K562 (cell line): Measurements from ENCODE around the gene FBRS. TPM values are rescaled to one million over a fixed set of nuclear protein-coding genes. Genes with fewer than 3 reads are reported as not detected.

ENCODE experiments used
- BCLAF1 ChIP-seq, 2 experiments: fragments of 450-650 bp in 1 of 2; IDR thresholded peaks; 2 replicates each; pipeline ENCODE4 v1.6.1; 2011 to 2017; ENCODE audit warnings: low read depth in 2 of 2, antibody characterized with exemption in 1 of 2, borderline replicate concordance in 1 of 2, low read length in 1 of 2, mild to moderate bottlenecking in 1 of 2, mixed read lengths in 1 of 2; ENCODE audit not compliant: control insufficient read depth in 1 of 2
- CBX1 ChIP-seq: sonication (generic); IDR thresholded peaks from 2 replicates; pipeline ENCODE4 v1.6.1; 2016; ENCODE audit warnings: antibody characterized with exemption, low read depth, mild to moderate bottlenecking
- CCAR2 ChIP-seq: fragments of 200-400 bp; formaldehyde crosslinking; IDR thresholded peaks from 2 replicates; pipeline ENCODE4 v1.6.1; 2017; ENCODE audit warnings: mild to moderate bottlenecking, low read depth, low read length
- CEBPB ChIP-seq: fragments of 450-650 bp; IDR thresholded peaks from 2 replicates; pipeline ENCODE4 v1.6.1; 2016; ENCODE audit warnings: missing genetic modification characterization, missing compliant biosample characterization
- CREBBP ChIP-seq: IDR thresholded peaks from one replicate; pipeline ENCODE4 v1.6.1; 2012; ENCODE audit warnings: low read depth, mild to moderate bottlenecking, control low read depth, inconsistent platforms, low read length
- MGA ChIP-seq: fragments of 450-650 bp; IDR thresholded peaks from 2 replicates; pipeline ENCODE4 v1.6.1; 2016; ENCODE audit warnings: mild to moderate bottlenecking, moderate library complexity
- NCOA4 ChIP-seq: fragments of 450-650 bp; IDR thresholded peaks from 2 replicates; pipeline ENCODE4 v1.6.1; 2018; ENCODE audit warnings: mild to moderate bottlenecking; ENCODE audit not compliant: partially characterized antibody
- SRSF1 ChIP-seq: fragments of 200-400 bp; formaldehyde crosslinking; IDR thresholded peaks from 2 replicates; pipeline ENCODE4 v1.6.1; 2017; ENCODE audit warnings: mild to moderate bottlenecking, low read depth, low read length, moderate library complexity
- TAF1 ChIP-seq: IDR thresholded peaks from 2 replicates; pipeline ENCODE4 v1.6.1; 2011; ENCODE audit warnings: mild to moderate bottlenecking, low read length, moderate library complexity; ENCODE audit not compliant: insufficient read depth, control insufficient read depth, severe bottlenecking; ENCODE audit errors: extremely low read depth
- ZNF146 ChIP-seq: IDR thresholded peaks from one replicate; pipeline ENCODE4 v1.6.1; 2018; ENCODE audit warnings: missing compliant biosample characterization; ENCODE audit not compliant: unreplicated experiment
- ZNF766 ChIP-seq: fragments of 200-800 bp; sonication (Bioruptor generic); conservative IDR thresholded peaks from 2 replicates; pipeline ENCODE4 v1.6.1; 2016; ENCODE audit warnings: missing genetic modification characterization, missing compliant biosample characterization
- ZNF778 ChIP-seq: fragments of 450-650 bp; formaldehyde crosslinking; IDR thresholded peaks from 2 replicates; pipeline ENCODE4 v1.4.0; 2020; ENCODE audit warnings: mild to moderate bottlenecking, moderate library complexity
- polyA plus RNA-seq, 8 experiments: library from polyadenylated mRNA; depleted of rRNA in 4 of 8; stranded (reverse) in 5 of 8; unstranded in 3 of 8; fragments of >200 nt; fragmentation: Nextera tagmentation in 2 of 8; fragmentation: Illumina TruSeq in 1 of 8; extraction: Ambion mirVana in 2 of 8; extraction: Trizol in 1 of 8; gene quantifications; 2 replicates each; pipeline versions ENCODE4 v1.2.1 to v1.2.3, GENCODE V29; 2011 to 2014; ENCODE audit warnings: inconsistent platforms in 1 of 8, missing spikeins in 1 of 8
- total RNA-seq, 7 experiments: library from RNA; depleted of rRNA in 6 of 7; stranded (reverse); fragments of >200 nt in 6 of 7; fragmentation: Illumina TruSeq in 2 of 7; extraction: Trizol in 2 of 7; gene quantifications; 2 replicates each; pipeline versions ENCODE4 v1.2.1 to v1.2.3, GENCODE V29; 2011 to 2021; ENCODE audit warnings: low replicate concordance in 1 of 7

The FBRS gene
- total and polyA plus RNA-seq, 9 of the 15 experiments (the other 6 are each of a cell fraction or from before 2014, with no cell fraction given) = 0.32 to 59.5 (median 13.1) TPM

- no peak for TF ChIP-seq MGA
- no peak for TF ChIP-seq CREBBP
- no peak for TF ChIP-seq ZNF766 (CRISPR knock-in tag)
- peak in 1 of 2 experiments; percentile 80; a peak in 1 of 4 replicates for TF ChIP-seq BCLAF1 (IDR thresholded peaks at IDR 0.05; ENCODE audit: borderline replicate concordance in 1 of 2, control insufficient read depth in 1 of 2, low read depth in 2 of 2, low read length in 1 of 2)
- no peak for TF ChIP-seq SRSF1
- peak; percentile 56 for TF ChIP-seq TAF1
- TF ChIP-seq CBX1 = 0 out of 2 replicates have a peak, but pooled peaks have one; percentile 14
- no peak for TF ChIP-seq ZNF146 (CRISPR knock-in tag)
- peak; percentile 28; the same call in 1 of the 2 replicates for TF ChIP-seq CEBPB (tag)
- TF ChIP-seq ZNF778 (CRISPR knock-in tag) = no peak
- TF ChIP-seq NCOA4 = no peak
- TF ChIP-seq CCAR2 = no peak
Observed at GRCh38 chr16:30657866-30658730, at the start of gene FBRS (continued).
